Neural cell (in vitro differentiated cells): ENCODE results near the gene MAP4K5. TPM values are rescaled to one million over a fixed set of nuclear protein-coding genes. Genes with fewer than 3 reads are reported as not detected.

Experiments
- H2AFZ ChIP-seq: fragments of 200-600, 300-800 bp; sonication (generic), shearing (Covaris generic); 2 replicates; pipeline ENCODE4 v1.6.0; 2014; ENCODE audit warnings: low read depth, mild to moderate bottlenecking, antibody characterized with exemption, low read length, moderate library complexity
- H3F3A ChIP-seq: fragments of 200-600 bp; shearing (Covaris generic); 2 replicates; pipeline ENCODE4 v1.6.1; 2016; ENCODE audit warnings: mild to moderate bottlenecking, moderate library complexity, mixed read lengths, antibody characterized with exemption, low read length; ENCODE audit not compliant: insufficient read depth, poor library complexity, severe bottlenecking
- H3K27ac ChIP-seq: fragments of 200-600, 300-800 bp; sonication (generic), shearing (Covaris generic); 2 replicates; pipeline ENCODE4 v1.5.1; 2014; ENCODE audit warnings: mild to moderate bottlenecking, low read length, moderate library complexity
- H3K27me3 ChIP-seq: fragments of 300-800, 200-600 bp; sonication (generic), shearing (Covaris generic); 2 replicates; pipeline ENCODE4 v1.6.0; 2014; ENCODE audit warnings: mild to moderate bottlenecking, low read depth, low read length, moderate library complexity; ENCODE audit not compliant: insufficient read depth
- H3K36me3 ChIP-seq: fragments of 300-800, 200-600 bp; sonication (generic), shearing (Covaris generic); 2 replicates; pipeline ENCODE4 v1.5.1; 2014; ENCODE audit warnings: mild to moderate bottlenecking, antibody characterized with exemption, low read length, moderate library complexity; ENCODE audit not compliant: insufficient read depth
- H3K4me2 ChIP-seq: fragments of 300-800, 200-600 bp; sonication (generic), shearing (Covaris generic); 2 replicates; pipeline ENCODE4 v1.6.0; 2014; ENCODE audit warnings: mild to moderate bottlenecking, low read length
- H3K4me3 ChIP-seq: fragments of 300-800, 200-600 bp; sonication (generic), shearing (Covaris generic); 2 replicates; pipeline ENCODE4 v1.5.1; 2014; ENCODE audit warnings: mild to moderate bottlenecking, low read length, moderate library complexity
- H3K79me2 ChIP-seq: fragments of 200-600 bp; shearing (Covaris generic); replicated peaks from 2 replicates; pipeline ENCODE4 v1.6.0; 2014; ENCODE audit warnings: mild to moderate bottlenecking, low read length, moderate library complexity; ENCODE audit not compliant: insufficient read depth
- H3K9ac ChIP-seq: fragments of 300-800, 200-600 bp; sonication (generic), shearing (Covaris generic); 2 replicates; pipeline ENCODE4 v1.6.1; 2016; ENCODE audit warnings: mild to moderate bottlenecking, low read length, mixed read lengths
- H3K9me2 ChIP-seq: fragments of 200-600 bp; shearing (Covaris generic); 2 replicates; pipeline ENCODE4 v1.6.1; 2016; ENCODE audit warnings: mild to moderate bottlenecking, low read length, mixed read lengths; ENCODE audit not compliant: insufficient read depth
- H3K9me3 ChIP-seq: fragments of 200-600, 300-800 bp; sonication (generic), shearing (Covaris generic); 2 replicates; pipeline ENCODE4 v1.6.1; 2016; ENCODE audit warnings: mild to moderate bottlenecking, mixed run types, low read length, moderate library complexity, mixed read lengths
- H4K20me1 ChIP-seq: fragments of 200-600 bp; shearing (Covaris generic); 2 replicates; pipeline ENCODE4 v1.6.1; 2016; ENCODE audit warnings: mild to moderate bottlenecking, mixed run types; ENCODE audit not compliant: insufficient read depth
- EP300 ChIP-seq: fragments of 450-650 bp; conservative IDR thresholded peaks from 2 replicates; pipeline ENCODE4 v1.6.1; 2014; ENCODE audit warnings: antibody characterized with exemption, mild to moderate bottlenecking, moderate library complexity; ENCODE audit not compliant: poor library complexity, severe bottlenecking
- EZH2 ChIP-seq: fragments of 200-600, 300-800 bp; shearing (Covaris generic), sonication (generic); IDR thresholded peaks from 2 replicates; pipeline ENCODE4 v1.6.1; 2014; ENCODE audit warnings: antibody characterized with exemption, low read length, borderline replicate concordance, mild to moderate bottlenecking; ENCODE audit not compliant: insufficient read depth, poor library complexity, severe bottlenecking
- MXI1 ChIP-seq: fragments of 450-650 bp; conservative IDR thresholded peaks from 2 replicates; pipeline ENCODE4 v1.6.1; 2014; ENCODE audit warnings: antibody characterized with exemption, mild to moderate bottlenecking; ENCODE audit not compliant: poor library complexity, severe bottlenecking
- POLR2AphosphoS5 ChIP-seq: IDR thresholded peaks from 2 replicates; pipeline ENCODE4 v1.6.1; 2012
- RAD21 ChIP-seq: fragments of 450-650 bp; conservative IDR thresholded peaks from 2 replicates; pipeline ENCODE4 v1.6.1; 2014; ENCODE audit warnings: antibody characterized with exemption, mild to moderate bottlenecking, moderate library complexity
- SMC3 ChIP-seq: fragments of 450-650 bp; conservative IDR thresholded peaks from 2 replicates; pipeline ENCODE4 v1.6.1; 2014; ENCODE audit warnings: antibody characterized with exemption, mild to moderate bottlenecking, moderate library complexity; ENCODE audit not compliant: poor library complexity
- TAF1 ChIP-seq: IDR thresholded peaks from 2 replicates; pipeline ENCODE4 v1.6.1; 2012; ENCODE audit warnings: low read depth
- polyA plus RNA-seq: library from polyadenylated mRNA; depleted of rRNA; stranded (reverse); fragments of >200 nt; gene quantifications from 2 replicates; pipeline ENCODE4 v1.2.3, GENCODE V29; 2014
- TF ChIP-seq, protein P1 (sequence below): fragments of 450-650 bp; IDR thresholded peaks from 2 replicates; pipeline ENCODE4 v1.5.1; 2014; ENCODE audit warnings: antibody characterized with exemption, mild to moderate bottlenecking, moderate library complexity; ENCODE audit not compliant: poor library complexity, severe bottlenecking
- TF ChIP-seq, protein P2 (sequence below): IDR thresholded peaks from 2 replicates; pipeline ENCODE4 v1.6.1; 2012; ENCODE audit warnings: borderline replicate concordance

The MAP4K5 gene
- polyA plus RNA-seq, 1 donor from 2014 or later: 148 TPM

GRCh38 chr14:50529288-50530179 lies 2.8 kb downstream of the MAP4K5 start:
- no peak for TF ChIP-seq TAF1
- TF ChIP-seq, protein P1, sequence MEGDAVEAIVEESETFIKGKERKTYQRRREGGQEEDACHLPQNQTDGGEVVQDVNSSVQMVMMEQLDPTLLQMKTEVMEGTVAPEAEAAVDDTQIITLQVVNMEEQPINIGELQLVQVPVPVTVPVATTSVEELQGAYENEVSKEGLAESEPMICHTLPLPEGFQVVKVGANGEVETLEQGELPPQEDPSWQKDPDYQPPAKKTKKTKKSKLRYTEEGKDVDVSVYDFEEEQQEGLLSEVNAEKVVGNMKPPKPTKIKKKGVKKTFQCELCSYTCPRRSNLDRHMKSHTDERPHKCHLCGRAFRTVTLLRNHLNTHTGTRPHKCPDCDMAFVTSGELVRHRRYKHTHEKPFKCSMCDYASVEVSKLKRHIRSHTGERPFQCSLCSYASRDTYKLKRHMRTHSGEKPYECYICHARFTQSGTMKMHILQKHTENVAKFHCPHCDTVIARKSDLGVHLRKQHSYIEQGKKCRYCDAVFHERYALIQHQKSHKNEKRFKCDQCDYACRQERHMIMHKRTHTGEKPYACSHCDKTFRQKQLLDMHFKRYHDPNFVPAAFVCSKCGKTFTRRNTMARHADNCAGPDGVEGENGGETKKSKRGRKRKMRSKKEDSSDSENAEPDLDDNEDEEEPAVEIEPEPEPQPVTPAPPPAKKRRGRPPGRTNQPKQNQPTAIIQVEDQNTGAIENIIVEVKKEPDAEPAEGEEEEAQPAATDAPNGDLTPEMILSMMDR: no peak
- TF ChIP-seq, protein P2, sequence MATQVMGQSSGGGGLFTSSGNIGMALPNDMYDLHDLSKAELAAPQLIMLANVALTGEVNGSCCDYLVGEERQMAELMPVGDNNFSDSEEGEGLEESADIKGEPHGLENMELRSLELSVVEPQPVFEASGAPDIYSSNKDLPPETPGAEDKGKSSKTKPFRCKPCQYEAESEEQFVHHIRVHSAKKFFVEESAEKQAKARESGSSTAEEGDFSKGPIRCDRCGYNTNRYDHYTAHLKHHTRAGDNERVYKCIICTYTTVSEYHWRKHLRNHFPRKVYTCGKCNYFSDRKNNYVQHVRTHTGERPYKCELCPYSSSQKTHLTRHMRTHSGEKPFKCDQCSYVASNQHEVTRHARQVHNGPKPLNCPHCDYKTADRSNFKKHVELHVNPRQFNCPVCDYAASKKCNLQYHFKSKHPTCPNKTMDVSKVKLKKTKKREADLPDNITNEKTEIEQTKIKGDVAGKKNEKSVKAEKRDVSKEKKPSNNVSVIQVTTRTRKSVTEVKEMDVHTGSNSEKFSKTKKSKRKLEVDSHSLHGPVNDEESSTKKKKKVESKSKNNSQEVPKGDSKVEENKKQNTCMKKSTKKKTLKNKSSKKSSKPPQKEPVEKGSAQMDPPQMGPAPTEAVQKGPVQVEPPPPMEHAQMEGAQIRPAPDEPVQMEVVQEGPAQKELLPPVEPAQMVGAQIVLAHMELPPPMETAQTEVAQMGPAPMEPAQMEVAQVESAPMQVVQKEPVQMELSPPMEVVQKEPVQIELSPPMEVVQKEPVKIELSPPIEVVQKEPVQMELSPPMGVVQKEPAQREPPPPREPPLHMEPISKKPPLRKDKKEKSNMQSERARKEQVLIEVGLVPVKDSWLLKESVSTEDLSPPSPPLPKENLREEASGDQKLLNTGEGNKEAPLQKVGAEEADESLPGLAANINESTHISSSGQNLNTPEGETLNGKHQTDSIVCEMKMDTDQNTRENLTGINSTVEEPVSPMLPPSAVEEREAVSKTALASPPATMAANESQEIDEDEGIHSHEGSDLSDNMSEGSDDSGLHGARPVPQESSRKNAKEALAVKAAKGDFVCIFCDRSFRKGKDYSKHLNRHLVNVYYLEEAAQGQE: no peak
- H3K27me3 ChIP-seq: no peaks in the 10 kb centered on the region
- peak overlapping the region; percentile 78 for H3K4me2 ChIP-seq
- H2AFZ ChIP-seq: no peak overlapping the region
- peak overlapping the region; percentile 93 for H3K9ac ChIP-seq
- H3K36me3 ChIP-seq: no peaks in the 10 kb centered on the region
- no peaks in the 10 kb centered on the region for H4K20me1 ChIP-seq
- no peak overlapping the region for H3K27ac ChIP-seq
- H3K4me3 ChIP-seq: peak overlapping the region; percentile 92
- H3K9me3 ChIP-seq: no peaks in the 10 kb centered on the region
- no peaks in the 10 kb centered on the region for H3K9me2 ChIP-seq
- no peaks in the 10 kb centered on the region for H3F3A ChIP-seq
- peaks cover 69% of the 10 kb centered on the region for H3K79me2 ChIP-seq

DNA sequence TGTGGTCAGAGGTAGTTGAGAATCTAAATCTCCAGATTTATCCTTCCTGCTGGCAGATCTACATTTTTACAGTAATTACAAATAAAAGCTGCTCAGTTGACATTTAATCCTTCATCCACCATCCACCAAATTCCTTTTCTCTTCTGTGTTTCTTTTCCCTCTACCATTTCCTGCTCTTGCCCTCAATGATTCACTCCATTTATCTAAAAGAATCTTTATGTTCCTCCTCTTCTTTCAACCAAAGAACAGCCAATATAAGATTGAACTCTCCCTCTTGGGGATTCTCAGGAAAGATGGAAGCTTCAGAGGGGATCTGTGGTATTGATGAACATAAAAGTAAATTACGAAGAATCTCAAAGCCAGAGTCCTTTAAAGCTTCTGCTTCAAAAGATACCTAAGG lies 4.4 kb downstream of the MAP4K5 start:
- Histone ChIP-seq H3K27ac (no peak overlapping the region), H3K4me3 (no peak overlapping the region), H3K9ac (no peak overlapping the region), H3K36me3 (no peaks in the 10 kb centered on the region), H3K4me2 (no peak overlapping the region), H3F3A (no peaks in the 10 kb centered on the region), H3K9me2 (no peaks in the 10 kb centered on the region), H4K20me1 (no peaks in the 10 kb centered on the region), H3K27me3 (no peaks in the 10 kb centered on the region), H3K9me3 (no peaks in the 10 kb centered on the region), H2AFZ (no peak overlapping the region), H3K79me2 (peaks cover 83% of the 10 kb centered on the region)
- no peak for TF ChIP-seq EZH2
- TF ChIP-seq SMC3: no peak
- no peak for TF ChIP-seq TAF1
- TF ChIP-seq EP300: no peak
- TF ChIP-seq MXI1: no peak
- TF ChIP-seq, protein P1: no peak
- TF ChIP-seq, protein P2: no peak
- TF ChIP-seq POLR2AphosphoS5: no peak
- no peak for TF ChIP-seq RAD21
